NCI-H345 (cell line): Measurements from ENCODE around the gene PRMT5.

ENCODE experiments used
- DNase-seq: peaks from one replicate; lab custom pipeline; 2025; lab: John Stamatoyannopoulos, UW

The PRMT5 gene

DNA sequence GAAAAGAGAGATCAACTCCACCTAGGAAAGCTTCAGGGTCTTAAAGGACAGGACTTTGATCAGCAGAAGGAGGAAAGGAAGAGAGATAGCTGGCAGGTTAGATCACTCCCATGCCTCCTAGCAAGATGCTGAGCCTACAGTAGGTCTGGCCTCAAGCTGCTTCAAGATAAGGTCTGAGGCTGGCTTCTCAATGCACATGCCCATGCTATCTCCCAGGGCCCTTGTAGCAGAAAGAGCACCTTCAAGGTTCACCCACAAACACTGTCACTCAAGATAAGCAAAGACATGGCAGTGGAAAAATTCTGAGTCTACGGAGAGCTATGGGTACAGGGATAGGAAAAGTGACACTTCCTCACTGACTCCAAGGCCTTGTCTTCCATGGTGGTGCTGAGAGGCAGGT lies 31.8 kb downstream of the PRMT5 start:
- no peak for DNase-seq

DNA sequence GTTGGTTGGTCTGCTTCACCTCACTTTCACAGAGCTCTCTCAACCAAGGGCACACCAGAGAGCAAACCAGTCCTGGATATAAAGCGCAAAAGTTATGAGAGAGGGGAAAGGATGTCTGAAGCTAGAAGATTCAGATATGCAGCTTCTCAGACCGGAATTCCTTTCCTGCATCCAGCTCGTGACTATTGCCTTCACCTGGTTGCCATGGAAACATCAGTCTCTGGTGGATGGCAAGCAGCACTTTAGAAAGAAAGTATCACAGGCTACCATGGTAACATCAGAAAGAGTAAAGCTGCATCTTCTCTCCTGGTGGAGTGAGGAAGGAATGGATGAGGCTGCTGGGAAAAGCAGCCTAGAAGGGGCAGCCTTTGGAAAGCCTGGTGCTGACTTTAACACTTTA lies 32.4 kb downstream of the PRMT5 start:
- no peak for DNase-seq

DNA sequence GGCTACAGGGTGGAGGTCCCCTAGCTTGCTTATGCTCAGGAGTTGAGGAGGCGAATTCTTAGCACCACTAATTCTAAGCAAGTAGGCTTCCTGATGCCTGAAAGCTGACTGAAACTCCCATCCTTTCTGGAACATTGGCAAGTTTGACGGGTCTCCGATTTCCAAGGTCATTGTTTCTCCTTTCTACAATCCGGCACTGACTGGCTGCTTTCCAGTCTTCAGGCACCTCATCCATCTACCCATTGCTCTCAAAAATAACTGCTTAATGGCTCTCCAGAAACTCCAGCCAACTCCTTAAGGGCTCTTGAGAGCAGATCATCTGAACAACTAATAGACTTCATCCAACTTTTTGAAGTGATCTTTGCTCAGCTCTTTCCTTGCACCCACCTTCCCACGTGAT lies 32.8 kb downstream of the PRMT5 start:
- no peak for DNase-seq

DNA sequence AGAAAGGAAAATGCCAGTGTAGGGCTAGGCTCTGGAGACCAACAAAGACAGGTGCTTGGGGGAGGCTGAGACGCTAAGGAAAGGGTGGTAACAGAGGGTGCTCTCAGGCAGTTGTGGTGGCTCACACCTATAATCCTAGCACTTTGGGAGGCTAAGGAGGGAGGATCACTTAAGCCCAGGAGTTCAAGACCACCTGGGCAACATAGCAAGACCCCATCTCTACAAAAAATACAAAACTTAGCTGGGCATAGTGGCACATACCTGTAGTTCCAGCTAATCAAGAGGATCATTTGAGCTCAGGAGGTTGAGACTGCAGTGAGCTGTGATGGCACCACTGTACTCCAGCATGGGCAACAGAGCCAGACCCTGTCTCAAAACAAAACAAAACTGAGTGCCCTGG lies 33.8 kb downstream of the PRMT5 start:
- DNase-seq, result no peak

DNA sequence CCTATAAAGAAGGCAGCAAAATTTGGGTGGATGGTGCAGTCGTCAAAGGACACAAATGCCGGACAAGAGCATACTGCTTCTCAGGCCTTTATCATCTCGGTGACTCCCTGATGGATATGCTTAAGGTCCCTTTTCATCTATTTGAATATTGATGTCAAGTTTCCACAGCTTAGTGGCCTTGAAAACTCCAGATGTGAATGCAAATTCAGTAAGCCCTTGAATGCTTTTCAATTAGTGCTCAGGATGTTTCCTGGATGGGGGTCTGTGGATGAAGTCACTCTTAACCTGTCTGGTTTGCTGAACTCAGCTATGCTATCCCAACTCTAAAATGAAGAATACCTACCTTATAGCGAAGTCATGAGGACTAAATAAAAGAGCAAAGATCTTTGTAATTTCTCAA lies 35.5 kb downstream of the PRMT5 start:
- no peak for DNase-seq

DNA sequence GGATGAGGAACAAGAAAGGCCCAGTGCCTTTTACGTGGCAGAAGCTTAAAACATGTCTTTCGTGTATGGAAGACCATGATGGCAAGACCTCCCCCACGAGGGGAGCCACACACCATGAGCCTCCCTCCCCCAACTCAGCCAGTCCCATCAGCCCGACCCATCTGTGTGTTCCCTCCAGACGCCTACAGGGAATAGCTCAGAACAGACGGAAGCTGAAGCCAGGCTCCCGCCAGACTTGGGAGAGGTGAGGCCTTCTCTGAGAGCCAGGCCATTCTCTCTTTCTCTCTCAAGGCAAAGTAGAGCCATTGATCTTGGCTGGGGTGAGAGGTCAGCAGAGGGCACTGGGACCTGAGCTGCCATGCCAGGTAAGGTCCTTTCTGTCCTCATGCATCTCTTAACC lies 36.7 kb downstream of the PRMT5 start:
- no peak for DNase-seq

DNA sequence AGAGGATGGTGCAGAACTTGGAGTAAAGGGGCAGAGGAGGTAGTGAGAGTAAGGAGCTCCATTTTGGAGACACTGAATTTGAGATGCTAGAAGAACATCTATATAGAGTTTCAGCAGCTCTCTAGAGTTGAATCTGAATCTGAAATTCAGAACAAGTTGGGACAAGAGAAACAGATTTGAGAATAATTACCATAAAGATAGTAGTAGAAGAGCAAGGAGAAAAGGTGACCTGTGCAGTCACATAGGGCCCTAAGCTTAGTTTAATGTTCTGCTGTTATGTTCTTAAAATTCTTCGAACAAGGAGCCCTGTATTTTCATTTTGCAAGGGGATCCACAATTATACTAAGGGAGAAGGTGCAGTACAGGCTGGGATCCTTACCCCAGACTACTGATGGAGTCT lies 38.8 kb downstream of the PRMT5 start:
- DNase-seq, result no peak

DNA sequence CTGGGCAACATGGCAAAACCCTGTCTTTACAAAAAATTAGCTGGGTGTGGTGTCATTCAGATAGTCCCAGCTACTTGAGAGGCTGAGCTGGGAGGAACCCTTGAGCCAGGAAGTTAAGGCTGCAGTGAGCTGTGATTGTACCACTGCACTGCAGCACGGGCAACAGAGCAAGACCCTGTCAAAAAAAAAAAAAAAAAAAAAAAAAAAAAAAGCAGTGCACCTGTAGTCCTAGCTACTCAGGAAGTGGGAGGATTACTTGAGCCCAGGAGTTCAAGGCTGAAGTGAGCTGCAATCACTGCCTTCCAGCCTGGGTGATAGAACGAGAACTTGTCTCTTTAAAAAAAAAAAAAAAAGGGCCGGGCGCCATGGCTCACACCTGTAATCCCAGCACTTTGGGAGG lies 40.5 kb downstream of the PRMT5 start:
- DNase-seq, result no peak

DNA sequence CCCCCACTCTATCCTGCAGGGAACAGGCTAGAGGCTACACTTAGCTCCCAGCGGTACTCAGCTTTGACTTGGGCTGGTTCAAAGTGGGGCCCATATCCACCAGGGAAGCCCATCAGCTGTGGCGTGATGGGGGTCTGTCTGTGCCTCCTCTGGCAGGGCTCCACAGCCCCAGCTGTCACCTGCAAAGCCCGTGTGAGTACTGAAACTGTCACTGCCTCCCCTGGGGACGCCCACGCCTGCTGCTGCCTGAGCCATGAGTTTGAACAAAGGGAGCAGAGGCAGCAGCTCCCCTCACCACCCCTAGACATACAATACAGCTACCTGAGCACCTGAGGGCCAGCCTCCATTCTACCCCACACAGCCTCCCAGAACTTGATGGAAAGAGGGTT lies 41.2 kb downstream of the PRMT5 start:
- peak; percentile 13 for DNase-seq

DNA sequence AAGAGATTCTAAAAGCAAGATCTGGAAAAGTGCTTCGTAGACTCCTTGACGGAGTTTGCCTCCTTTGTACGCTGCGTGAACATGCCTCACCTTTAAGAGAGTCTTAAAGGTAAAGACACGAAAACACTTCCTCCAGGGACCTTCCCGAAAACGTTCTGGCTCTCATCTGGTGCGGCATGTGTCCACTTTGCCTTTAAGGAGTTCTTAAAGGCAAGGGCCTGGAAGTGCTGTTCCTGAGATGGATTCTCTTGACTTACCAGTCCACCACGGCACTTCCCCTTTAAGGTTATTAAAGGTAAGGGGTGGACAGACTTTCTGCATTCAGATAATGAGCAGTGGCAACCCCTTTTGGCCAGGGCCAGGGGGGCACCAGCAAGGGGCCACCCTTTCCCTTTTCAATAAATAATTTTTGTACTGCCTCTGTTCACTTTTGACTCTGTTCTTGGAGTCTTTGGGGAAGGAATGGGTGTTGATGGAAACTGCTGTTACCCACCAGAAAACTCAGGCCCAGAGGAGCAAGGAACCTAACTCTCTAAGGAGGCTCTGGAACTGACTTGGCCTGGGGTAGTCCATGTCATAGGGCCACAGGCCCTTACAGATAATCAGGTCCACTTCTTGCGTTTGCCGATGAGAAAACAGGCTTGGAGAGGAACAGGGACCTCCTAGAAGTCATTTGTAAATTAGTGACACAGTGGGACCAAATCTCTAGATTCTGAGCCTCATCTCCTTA lies 41.8 kb downstream of the PRMT5 start:
- peak; percentile 24 for DNase-seq

DNA sequence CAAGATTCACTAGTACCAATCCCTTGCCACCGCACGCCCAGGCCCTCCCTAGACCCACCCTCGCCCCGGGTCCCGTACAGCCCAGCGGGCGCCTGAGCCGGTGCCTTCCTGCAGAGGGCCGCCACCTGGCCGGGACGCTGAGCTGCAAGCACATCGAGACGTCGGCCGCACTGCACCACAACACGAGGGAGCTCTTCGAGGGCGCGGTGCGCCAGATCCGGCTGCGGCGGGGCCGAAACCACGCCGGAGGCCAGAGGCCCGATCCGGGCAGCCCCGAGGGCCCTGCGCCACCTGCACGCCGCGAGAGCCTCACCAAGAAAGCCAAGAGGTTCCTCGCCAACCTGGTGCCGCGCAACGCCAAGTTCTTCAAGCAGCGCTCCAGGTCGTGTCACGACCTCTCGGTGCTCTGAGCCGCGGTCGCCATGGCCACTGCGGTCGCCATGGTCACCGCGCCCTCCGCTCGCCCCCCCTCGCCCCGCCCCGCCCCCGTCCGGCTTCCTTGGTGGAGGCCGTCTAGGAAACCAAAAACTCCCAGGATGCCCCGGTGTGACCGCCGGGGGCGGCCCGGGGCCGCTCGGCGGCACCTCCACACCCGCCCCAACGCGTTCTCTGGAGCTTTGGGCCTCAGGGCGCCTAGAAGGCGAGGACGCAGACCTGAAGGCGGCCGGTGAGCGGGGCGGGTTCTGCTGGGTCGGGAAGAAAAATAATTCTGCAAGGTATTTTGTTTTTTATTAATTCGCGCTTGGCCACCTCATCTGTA lies 42.5 kb downstream of the PRMT5 start:
- DNase-seq, result peak; percentile 28

DNA sequence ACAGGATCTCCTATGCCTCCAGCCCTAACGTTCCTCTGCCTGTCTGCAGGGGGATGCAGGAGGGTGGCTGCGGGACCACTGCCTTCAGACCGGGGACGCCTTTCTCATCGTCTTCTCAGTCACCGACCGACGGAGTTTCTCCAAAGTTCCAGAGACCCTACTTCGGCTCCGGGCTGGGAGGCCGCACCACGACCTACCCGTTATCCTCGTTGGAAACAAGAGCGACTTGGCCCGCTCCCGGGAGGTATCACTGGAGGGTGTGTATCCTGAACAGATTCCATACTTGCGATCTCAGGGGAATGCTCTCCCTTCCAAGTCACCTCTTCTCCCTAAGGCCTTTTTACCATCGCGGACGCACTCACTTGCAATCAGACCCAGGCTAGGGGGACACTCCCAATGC lies 43.2 kb downstream of the PRMT5 start:
- no peak for DNase-seq

DNA sequence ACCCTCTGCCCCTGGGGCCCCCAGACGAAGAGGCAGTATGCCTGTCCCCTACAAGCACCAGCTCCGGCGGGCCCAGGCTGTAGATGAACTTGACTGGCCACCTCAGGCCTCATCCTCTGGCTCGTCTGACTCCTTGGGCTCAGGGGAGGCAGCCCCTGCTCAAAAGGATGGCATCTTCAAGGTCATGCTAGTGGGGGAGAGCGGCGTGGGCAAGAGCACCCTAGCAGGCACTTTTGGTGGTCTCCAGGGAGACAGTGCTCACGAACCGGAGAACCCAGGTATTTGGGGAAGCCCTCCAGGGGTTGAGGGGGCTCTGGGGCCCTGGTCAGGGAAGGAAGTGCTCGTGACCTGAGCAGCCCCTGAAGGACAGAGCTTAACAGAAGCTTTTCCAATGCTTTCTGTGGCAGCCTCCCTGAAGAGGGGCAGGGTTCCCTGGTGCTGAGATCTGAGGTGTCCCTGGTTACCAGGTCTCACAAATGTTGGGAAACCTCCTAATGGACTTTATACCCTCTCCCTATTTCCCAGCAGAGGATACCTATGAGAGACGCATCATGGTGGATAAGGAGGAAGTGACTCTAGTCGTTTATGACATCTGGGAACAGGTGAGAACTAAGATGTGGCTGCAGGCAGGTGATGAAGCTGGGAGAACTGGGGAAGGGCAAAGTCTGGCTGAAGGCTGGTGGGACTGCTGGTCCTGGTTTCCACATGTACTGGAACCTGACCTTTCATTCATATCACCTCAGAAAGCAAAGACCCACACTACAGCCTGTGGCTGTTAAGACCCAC lies 44.2 kb downstream of the PRMT5 start:
- no peak for DNase-seq

DNA sequence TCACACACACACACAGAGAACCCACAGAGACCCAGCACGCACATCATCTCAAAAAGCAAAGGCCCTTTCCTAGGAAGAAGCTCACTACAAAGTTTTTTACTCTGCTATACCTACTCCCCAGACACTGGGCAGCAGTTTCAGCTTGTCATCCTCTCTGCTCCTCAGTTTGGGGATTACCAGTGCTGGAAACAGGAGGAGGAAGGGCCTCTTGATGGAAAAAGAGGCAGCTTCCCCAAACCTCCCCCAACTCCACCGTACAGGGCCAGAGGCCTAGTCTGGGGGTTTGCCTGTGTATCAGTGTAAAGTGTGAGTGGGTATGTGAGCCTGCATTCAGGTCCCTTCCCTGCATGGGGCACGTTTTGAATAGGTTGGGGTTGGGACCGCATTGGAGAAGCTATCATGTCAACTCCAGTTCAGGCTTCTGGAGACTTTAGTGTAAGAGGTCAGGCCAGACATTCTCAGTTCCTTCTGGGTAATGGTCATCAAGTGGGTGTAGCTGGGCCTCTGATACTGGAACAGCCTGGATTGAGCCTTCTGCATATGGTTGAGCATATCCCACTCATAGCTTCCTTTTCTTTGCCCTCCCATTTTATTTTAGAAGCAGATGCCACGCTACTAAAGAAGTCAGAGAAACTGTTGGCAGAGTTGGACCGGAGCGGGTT lies 45.0 kb downstream of the PRMT5 start:
- no peak for DNase-seq

DNA sequence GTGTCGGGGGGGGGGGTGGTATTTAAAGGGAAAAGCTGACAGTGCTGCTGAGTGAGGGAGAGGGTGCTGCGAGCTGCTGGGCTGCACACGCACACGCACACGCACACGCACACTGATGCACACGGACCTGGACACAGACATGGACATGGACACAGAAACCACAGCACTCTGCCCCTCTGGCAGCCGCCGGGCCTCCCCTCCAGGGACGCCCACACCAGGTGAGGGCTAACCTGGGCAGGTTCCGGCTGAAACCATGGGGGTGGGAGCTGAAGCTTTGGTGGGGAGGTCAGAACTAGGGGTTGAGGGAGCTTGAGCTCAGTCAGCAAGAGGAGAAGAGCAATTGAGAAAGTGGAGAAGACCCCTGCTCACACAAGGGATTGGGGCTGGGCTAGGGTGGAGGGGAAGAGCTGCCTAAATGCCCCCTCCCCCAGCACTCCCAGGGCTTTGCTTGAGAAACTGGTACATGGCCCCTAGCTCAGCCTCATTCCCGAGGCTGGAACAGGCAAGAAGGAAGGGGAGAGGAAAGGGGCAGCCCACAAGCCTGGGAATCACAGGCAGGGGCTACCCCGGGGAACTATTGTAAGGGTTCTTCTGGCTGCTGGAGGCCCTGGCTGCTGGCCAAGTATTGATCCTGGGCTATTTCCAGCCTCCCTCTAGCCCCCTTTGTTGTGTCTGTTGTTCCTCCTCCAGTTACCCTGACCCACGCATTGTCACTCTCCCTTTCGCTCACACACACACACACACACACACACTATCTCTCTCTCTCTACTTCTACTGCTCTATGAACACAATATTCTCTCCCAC lies 45.8 kb downstream of the PRMT5 start, which contains the start of gene REM2:
Gene REM2, plus strand, starts transcription at position 50 of the 804 bp plus-strand sequence. Its CDS starts 66 bp downstream, at position 116.
- peak; percentile 76 for DNase-seq

DNA sequence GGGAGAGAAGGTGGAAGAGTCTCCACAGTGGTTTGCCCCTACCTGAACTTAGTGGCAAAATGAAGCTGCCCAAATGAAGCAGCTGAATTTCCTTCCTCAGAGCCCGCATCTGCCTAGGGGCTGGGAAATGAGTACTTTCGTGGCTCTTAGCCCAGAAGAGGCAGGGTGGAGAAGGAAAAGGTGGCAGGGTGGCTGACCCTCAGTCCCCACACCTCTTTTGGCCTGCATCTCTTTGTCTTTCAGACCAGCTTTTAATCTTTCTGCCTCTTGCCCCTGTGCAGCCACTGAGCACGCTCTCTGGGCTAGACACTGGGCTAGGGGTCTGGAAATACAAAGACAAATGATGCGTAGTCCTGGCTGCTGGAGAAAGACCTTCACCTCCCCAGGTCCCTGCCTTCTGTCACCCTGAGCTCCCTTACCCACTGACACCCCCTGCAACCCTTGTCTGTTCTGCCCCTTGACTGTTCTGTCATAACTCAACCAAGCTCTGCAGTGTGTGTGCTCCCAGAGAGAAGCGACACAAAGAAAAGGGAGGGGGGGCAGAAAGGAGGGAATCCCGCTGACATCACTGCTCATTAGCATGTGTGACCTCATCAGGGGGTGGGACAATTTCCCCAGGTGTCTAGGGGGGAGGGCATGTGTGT lies 46.5 kb downstream of the PRMT5 start:
- peak; percentile 80 for DNase-seq

DNA sequence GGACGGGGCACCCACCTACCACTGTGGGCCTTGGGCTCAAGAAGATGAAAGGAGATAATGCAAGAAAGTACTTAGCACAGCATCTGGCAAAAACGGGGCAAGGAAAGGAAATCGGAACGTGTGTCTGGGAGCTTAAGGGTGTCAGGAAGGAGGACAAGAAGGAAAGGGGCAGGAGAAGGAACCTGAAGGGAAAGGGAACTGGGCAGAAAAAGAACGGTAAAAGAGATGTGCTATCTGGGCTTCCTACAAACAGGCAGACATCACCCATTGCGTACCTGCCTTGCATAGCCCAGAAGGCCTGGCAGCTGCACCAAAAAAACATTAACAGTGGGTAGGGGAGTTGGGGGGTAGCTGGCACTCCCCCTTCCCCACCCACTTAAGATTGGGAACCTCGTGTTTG lies 47.1 kb downstream of the PRMT5 start:
- DNase-seq, result no peak

DNA sequence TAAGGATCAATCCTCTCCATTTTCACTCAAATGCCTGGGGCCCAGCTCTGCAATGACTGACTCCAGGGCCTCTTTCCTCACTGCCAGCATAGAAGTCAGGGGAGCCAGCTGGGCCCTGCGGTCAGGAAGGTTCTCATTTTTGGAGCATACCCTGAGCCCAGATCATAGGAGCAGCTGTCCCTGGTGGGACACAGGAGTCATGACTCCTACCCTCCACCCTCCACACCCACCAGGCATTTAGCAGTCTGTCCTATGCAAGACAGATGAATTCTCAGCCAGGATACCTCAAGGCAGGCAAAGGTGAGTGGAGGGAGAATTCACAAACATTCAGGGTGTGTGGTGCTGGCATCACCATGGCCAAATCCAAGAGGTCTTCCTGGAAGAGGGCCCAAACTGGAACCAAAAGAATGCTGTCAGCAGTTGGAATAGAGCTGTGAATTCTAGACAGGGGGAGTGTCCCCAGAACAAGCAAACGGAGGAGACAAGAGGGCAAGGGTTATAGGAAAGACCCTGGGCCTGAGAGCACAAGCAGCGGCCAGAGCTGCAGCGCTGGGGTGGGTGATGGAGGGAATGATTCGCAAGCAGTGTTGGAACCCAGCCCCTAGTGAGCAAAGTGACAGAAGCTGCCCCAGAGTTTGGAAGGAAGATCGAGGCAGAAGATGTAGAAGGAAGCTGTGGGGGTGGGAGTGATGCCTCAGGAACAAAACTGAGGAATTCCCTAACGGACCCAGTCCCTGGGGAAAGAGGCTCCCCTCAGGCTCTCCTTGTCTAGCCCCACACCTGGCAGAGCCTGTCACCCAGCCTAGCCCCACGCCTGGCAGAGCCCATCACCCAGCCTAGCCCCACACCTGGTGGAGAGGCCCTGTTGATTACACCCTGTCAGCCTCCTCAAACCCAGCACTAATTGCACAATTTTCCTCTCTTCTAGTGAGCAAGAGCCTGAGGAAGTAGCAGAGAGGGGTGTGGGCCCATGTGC lies 50.6 kb downstream of the PRMT5 start:
- DNase-seq, result no peak

DNA sequence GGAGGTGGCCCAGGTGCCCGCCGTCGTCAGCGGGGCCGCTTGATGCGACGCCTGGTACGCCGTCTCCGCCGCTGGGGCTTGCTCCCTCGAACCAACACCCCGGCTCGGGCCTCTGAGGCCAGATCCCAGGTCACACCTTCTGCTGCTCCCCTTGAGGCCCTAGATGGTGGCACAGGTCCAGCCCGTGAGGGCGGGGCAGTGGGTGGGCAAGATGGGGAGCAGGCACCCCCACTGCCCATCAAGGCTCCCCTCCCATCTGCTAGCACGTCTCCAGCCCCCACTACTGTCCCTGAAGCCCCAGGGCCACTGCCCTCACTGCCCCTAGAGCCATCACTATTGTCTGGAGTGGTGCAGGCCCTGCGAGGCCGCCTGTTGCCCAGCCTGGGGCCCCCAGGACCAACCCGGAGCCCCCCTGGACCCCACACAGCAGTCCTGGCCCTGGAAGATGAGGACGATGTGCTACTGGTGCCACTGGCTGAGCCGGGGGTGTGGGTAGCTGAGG lies 52.1 kb downstream of the PRMT5 start:
- DNase-seq, result no peak
